HG03196 (cell line): ENCODE results near the gene MISP3.

Source experiments
- ATAC-seq: cut with Tn5 transposase; IDR thresholded peaks from one replicate; pipeline ENCODE4 v1.9.1; 2021; ENCODE audit not compliant: unreplicated experiment

The MISP3 gene

GRCh38 chr19:14119146-14119545, 46.6 kb downstream of the MISP3 start:
- ATAC-seq, result no peak

DNA sequence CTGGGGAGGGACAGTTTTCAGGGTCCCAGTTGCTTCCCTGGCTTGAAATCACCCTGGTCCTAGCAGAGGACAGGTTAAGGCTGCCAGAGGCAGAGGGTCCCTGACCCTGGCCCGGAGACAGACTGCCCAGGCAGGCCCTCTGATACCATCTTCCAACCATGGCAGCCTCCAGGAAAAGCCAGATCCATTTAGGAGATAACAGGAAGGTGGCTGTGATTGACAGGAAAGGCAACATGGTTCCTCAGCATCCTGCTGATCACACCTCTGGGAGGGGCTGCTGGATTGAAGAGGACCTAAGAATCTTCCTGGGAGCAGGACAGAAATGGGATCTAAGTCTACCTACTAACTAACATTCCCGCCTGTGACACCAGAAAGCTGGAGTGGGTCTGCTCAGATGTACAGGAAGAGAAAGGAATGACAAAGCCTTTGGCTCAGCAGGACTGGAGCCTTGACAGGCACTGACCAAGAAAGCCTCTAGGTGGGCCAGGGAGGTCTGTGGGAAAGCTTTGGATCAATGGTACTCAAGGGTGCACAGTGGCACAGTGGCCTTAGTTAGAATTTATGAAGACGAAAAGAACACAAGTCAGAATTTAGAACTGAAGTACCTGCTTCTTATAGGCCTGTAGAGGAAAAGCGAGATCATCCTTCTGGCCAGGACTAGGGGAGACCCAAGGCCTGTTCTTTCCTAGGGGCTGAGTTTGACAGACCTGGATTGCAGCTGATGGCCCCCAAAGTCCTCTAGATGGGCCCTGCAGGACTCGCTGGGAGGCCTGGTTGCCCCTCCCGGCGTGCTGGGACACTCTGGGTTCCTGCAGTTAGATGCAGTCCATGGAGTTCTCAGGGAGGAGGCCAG, 47.3 kb downstream of the MISP3 start:
- ATAC-seq, result no peak

GRCh38 chr19:14120497-14120780, 47.9 kb downstream of the MISP3 start:
- no peak for ATAC-seq

DNA sequence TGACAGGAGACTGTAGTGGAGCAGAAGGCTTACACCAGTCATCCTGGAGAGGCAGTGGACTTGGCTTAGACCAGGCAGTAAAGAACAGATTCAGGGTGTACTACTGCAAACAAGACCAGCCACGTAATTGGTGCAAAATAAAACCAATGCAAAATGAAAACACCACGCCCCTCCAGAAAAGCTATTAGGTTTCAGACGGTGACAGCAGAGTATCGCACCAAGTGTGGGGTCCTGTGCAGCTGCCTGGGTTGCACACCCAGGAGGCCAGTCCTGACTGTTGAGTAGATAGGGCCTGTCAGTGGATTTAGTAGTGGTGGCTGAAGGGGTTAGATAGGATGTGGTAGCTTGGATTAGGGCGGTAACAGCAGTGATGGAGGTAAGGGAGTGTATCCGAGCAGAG, 50.3 kb downstream of the MISP3 start:
- no peak for ATAC-seq
